Measurements from ENCODE around the gene TAF1D.

Gene TAF1D

GRCh38 chr11:93746101-93746500 is 4.8 kb upstream of the TAF1D start:
- peak; percentile 30 for DNase-seq

GRCh38 chr11:93745005-93745755 is 3.9 kb upstream of the TAF1D start:
- peak; percentile 80 for DNase-seq

- peak; percentile 64 for DNase-seq
Observed at GRCh38 chr11:93744669-93745004, 3.3 kb upstream of the TAF1D start.

GRCh38 chr11:93743291-93743690 is 2.0 kb upstream of the TAF1D start:
- DNase-seq: no peak

GRCh38 chr11:93741882-93742226 is 559 bp upstream of the TAF1D start:
- DNase-seq: peak; percentile 92

- peak; percentile 88 for DNase-seq
Observed at GRCh38 chr11:93740730-93741093, 583 bp downstream of the TAF1D start.

GRCh38 chr11:93740031-93740729 is 1.1 kb downstream of the TAF1D start:
- DNase-seq: peak; percentile 78

GRCh38 chr11:93738647-93739081 is 2.6 kb downstream of the TAF1D start:
- peak; percentile 79 for DNase-seq

GRCh38 chr11:93737904-93738612 is 3.2 kb downstream of the TAF1D start:
- DNase-seq: peak; percentile 80

- no peak for DNase-seq
Observed at GRCh38 chr11:93736129-93736528, 5.2 kb downstream of the TAF1D start.

GRCh38 chr11:93735627-93736026 is 5.7 kb downstream of the TAF1D start:
- DNase-seq: peak; percentile 20

- no peak for DNase-seq
Observed at GRCh38 chr11:93734427-93735222, 6.7 kb downstream of the TAF1D start.

GRCh38 chr11:93733474-93733873 is 7.8 kb downstream of the TAF1D start:
- DNase-seq: peak; percentile 29

- peak; percentile 45 for DNase-seq
Observed at GRCh38 chr11:93732237-93732892, 8.9 kb downstream of the TAF1D start.

GRCh38 chr11:93730108-93731107 is 10.9 kb downstream of the TAF1D start:
- no peak for DNase-seq

- peak; percentile 48 for DNase-seq
Observed at GRCh38 chr11:93729129-93729616, 12.1 kb downstream of the TAF1D start.

- peak; percentile 48 for DNase-seq
Observed at GRCh38 chr11:93728792-93729128, 12.5 kb downstream of the TAF1D start.

GRCh38 chr11:93727985-93728791 is 13.1 kb downstream of the TAF1D start:
- DNase-seq: peak; percentile 48

- no peak for DNase-seq
Observed at GRCh38 chr11:93724089-93724488, 17.2 kb downstream of the TAF1D start.

- no peak for DNase-seq
Observed at GRCh38 chr11:93720522-93720921, 20.8 kb downstream of the TAF1D start.

Measured in DMS53 (cell line).